GM12878 (cell line): Measurements from ENCODE around the gene HTR4. TPM values are rescaled to one million over a fixed set of nuclear protein-coding genes. Genes with fewer than 3 reads are reported as not detected.

ENCODE experiments used
- ATAC-seq: fragments of 200-7000 bp; cut with Tn5 transposase; 3 replicates; pipeline ENCODE4 v1.9.1; 2020; ENCODE audit warnings: mild to moderate bottlenecking, moderate library complexity
- BruUV-seq: library from RNA; stranded (reverse); fragments of 400-500 nt; replicated peaks from 2 replicates; lab custom pipeline; 2021; lab: Mats Ljungman, UMichigan
- CTCF ChIA-PET: fragments of 300-600 bp; sonication (Branson Sonifier 250); formaldehyde crosslinking; extraction: SDS; loops from one replicate; lab custom pipeline; 2021; ENCODE audit warnings: inconsistent platforms; lab: Yijun Ruan, JAX
- POLR2A ChIA-PET: fragments of 350-600 bp; formaldehyde crosslinking; extraction: SDS; loops from one replicate; lab custom pipeline; 2021; ENCODE audit warnings: inconsistent platforms; lab: Charles Lee
- RAD21 ChIA-PET: fragments of 300-600 bp; sonication (Branson Sonifier 250); formaldehyde crosslinking; loops from one replicate; lab custom pipeline; 2023; ENCODE audit warnings: antibody characterized with exemption; ENCODE audit not compliant: unreplicated experiment; lab: Charles Lee
- SMC1A ChIA-PET: fragments of 300-600 bp; sonication (Branson Sonifier 250); formaldehyde crosslinking; loops from one replicate; lab custom pipeline; 2023; ENCODE audit not compliant: unreplicated experiment, uncharacterized antibody; lab: Charles Lee
- DNase-seq: peaks from one replicate; pipeline ENCODE4 v3.0.0-alpha.2; 2011; ENCODE audit warnings: low read depth, low spot score
- FAIRE-seq: peaks from 3 replicates; lab custom pipeline; 2011; peaks lifted over from hg19 to GRCh38; lab: Jason Lieb, UNC
- H2AFZ ChIP-seq: 2 replicates; pipeline ENCODE4 v1.6.0; 2011; ENCODE audit warnings: low read depth, low read length, control low read depth; ENCODE audit not compliant: control insufficient read depth
- H3K27ac ChIP-seq: 2 replicates; pipeline ENCODE4 v1.5.1; 2011; ENCODE audit warnings: control low read depth; ENCODE audit not compliant: control insufficient read depth, insufficient read depth
- H3K27me3 ChIP-seq, 2 experiments: replicated peaks in 1 of 2; 2 replicates each; pipeline versions ENCODE4 v1.6.0 to v1.6.1; 2011; ENCODE audit warnings: low read length in 1 of 2; ENCODE audit not compliant: control insufficient read depth in 2 of 2, insufficient read depth in 2 of 2
- H3K36me3 ChIP-seq, 2 experiments: 2 replicates each; pipeline ENCODE4 v1.5.1; 2011; ENCODE audit warnings: low read length in 1 of 2; ENCODE audit not compliant: control insufficient read depth in 2 of 2, insufficient read depth in 2 of 2
- H3K4me1 ChIP-seq: 2 replicates; pipeline ENCODE4 v1.6.1; 2011; ENCODE audit warnings: mild to moderate bottlenecking, low read length, moderate library complexity, mixed read lengths; ENCODE audit not compliant: control insufficient read depth, insufficient read depth
- H3K4me2 ChIP-seq: 2 replicates; pipeline ENCODE4 v1.6.0; 2011; ENCODE audit warnings: control low read depth; ENCODE audit not compliant: control insufficient read depth, insufficient read depth
- H3K4me3 ChIP-seq: fragments of 200-600 bp; sonication (generic); 2 replicates; pipeline ENCODE4 v1.5.1; 2016
- H3K79me2 ChIP-seq: 2 replicates; pipeline ENCODE4 v1.6.0; 2011; ENCODE audit warnings: low read length; ENCODE audit not compliant: control insufficient read depth, insufficient read depth
- H3K9ac ChIP-seq: 2 replicates; pipeline ENCODE4 v1.8.0; 2011; ENCODE audit warnings: low read length, control low read depth, mixed read lengths; ENCODE audit not compliant: control insufficient read depth, insufficient read depth
- H3K9me3 ChIP-seq: replicated peaks from 3 replicates; pipeline ENCODE4 v1.5.1; 2011; ENCODE audit warnings: mild to moderate bottlenecking, low read length; ENCODE audit not compliant: control insufficient read depth, insufficient read depth
- H4K20me1 ChIP-seq: 2 replicates; pipeline ENCODE4 v1.6.0; 2011; ENCODE audit not compliant: control insufficient read depth, insufficient read depth
- BHLHE40 ChIP-seq, 2 experiments: fragments of 450-650 bp in 1 of 2; IDR thresholded peaks; 2 replicates each; pipeline ENCODE4 v1.6.1; 2011 to 2017; ENCODE audit warnings: low read depth in 2 of 2, borderline replicate concordance in 1 of 2, improper control_type of control experiment in 1 of 2, low read length in 1 of 2, mild to moderate bottlenecking in 1 of 2
- CHD4 ChIP-seq: fragments of 200-600 bp; sonication (generic); IDR thresholded peaks from 2 replicates; pipeline ENCODE4 v1.6.1; 2016; ENCODE audit warnings: mild to moderate bottlenecking
- ESRRA ChIP-seq: IDR thresholded peaks from 2 replicates; pipeline ENCODE4 v1.6.1; 2012; ENCODE audit warnings: mild to moderate bottlenecking, low read length, improper control_type of control experiment
- FOXM1 ChIP-seq: IDR thresholded peaks from 2 replicates; pipeline ENCODE4 v1.6.1; 2012; ENCODE audit warnings: low read depth, mild to moderate bottlenecking, inconsistent platforms, low read length, moderate library complexity
- HCFC1 ChIP-seq: fragments of 150-350 bp; IDR thresholded peaks from 2 replicates; pipeline ENCODE4 v1.6.1; 2014; ENCODE audit warnings: low read length
- KLF5 ChIP-seq: fragments of 450-650 bp; IDR thresholded peaks from 2 replicates; pipeline ENCODE4 v1.6.1; 2014; ENCODE audit warnings: mild to moderate bottlenecking; ENCODE audit not compliant: partially characterized antibody
- LARP7 ChIP-seq: fragments of 450-650 bp; IDR thresholded peaks from 2 replicates; pipeline ENCODE4 v1.6.1; 2017; ENCODE audit warnings: mild to moderate bottlenecking
- RB1 ChIP-seq: fragments of 450-650 bp; formaldehyde crosslinking; IDR thresholded peaks from 2 replicates; pipeline ENCODE4 v1.6.1; 2017; ENCODE audit warnings: mild to moderate bottlenecking, borderline replicate concordance
- RELA ChIP-seq: fragments of 450-650 bp; IDR thresholded peaks from 2 replicates; pipeline ENCODE4 v1.8.0; 2014; ENCODE audit warnings: borderline replicate concordance; ENCODE audit not compliant: partially characterized antibody
- SIN3A ChIP-seq: IDR thresholded peaks from 2 replicates; pipeline ENCODE4 v1.6.1; 2012; ENCODE audit warnings: low read depth, low read length, improper control_type of control experiment
- SKIL ChIP-seq: fragments of 450-650 bp; IDR thresholded peaks from 2 replicates; pipeline ENCODE4 v1.6.1; 2017; ENCODE audit warnings: mild to moderate bottlenecking, low read depth, inconsistent platforms; ENCODE audit not compliant: poor library complexity, severe bottlenecking
- ZNF274 ChIP-seq: IDR thresholded peaks from one replicate; pipeline ENCODE4 v1.8.0; 2011; ENCODE audit not compliant: insufficient read length, insufficient read depth
- ZSCAN29 ChIP-seq: fragments of 450-650 bp; IDR thresholded peaks from 2 replicates; pipeline ENCODE4 v1.6.1; 2017; ENCODE audit warnings: mild to moderate bottlenecking, moderate library complexity
- WGBS: methylation state at CpG from one replicate; pipeline ENCODE4 v1.1.6; 2016; ENCODE audit warnings: low lambda C conversion rate; ENCODE audit not compliant: insufficient replicate concordance, insufficient coverage; ENCODE audit errors: missing lambda C conversion rate; 5-methylcytosine and 5-hydroxymethylcytosine counted together
- in situ Hi-C: fragments of 300-500 bp; cut with MboI; formaldehyde crosslinking; loops from 9 replicates; pipeline ENCODE4 v1.14.3; 2018; ENCODE audit warnings: mixed read lengths
- intact Hi-C: fragments of 100-400 bp; cut with micrococcal nuclease; formaldehyde crosslinking; loops from one replicate; pipeline ENCODE4 v1.14.2; 2022; ENCODE audit not compliant: unreplicated experiment
- polyA plus RNA-seq, 11 experiments: library from polyadenylated mRNA; depleted of rRNA in 4 of 11; unstranded in 6 of 11; stranded (reverse) in 5 of 11; fragments of >200 nt; fragmentation: Nextera tagmentation in 4 of 11; fragmentation: Illumina TruSeq in 1 of 11; extraction: Ambion mirVana in 4 of 11; extraction: Trizol in 1 of 11; gene quantifications; 1 replicate in 1 of 11; 2 replicates in 10 of 11; pipeline versions ENCODE4 v1.2.1 to v1.2.3, GENCODE V29; 2011 to 2016; ENCODE audit warnings: inconsistent platforms in 2 of 11, missing spikeins in 2 of 11, low read depth in 1 of 11
- total RNA-seq, 4 experiments: library from RNA; depleted of rRNA in 3 of 4; stranded (reverse); fragments of >200 nt in 3 of 4; fragmentation: Illumina TruSeq in 1 of 4; extraction: Trizol in 1 of 4; gene quantifications; 2 replicates each; pipeline versions ENCODE4 v1.2.1 to v1.2.3, GENCODE V29; 2013 to 2021

HTR4 gene
- total and polyA plus RNA-seq, 10 of the 15 experiments (the other 5 are each of a cell fraction or from before 2014, with no cell fraction given): not detected

- ATAC-seq (no peak), DNase-seq (no peak), FAIRE-seq (no peak)
- intact Hi-C loops (loop anchor here (2.0 kb wide), 1 partner anchor 241 kb away; no protein-coding TSS in a partner anchor), in situ Hi-C loops (loop anchor here (5.0 to 10.0 kb wide), 2 partner anchors 282 to 589 kb away; no protein-coding TSS in a partner anchor)
- no peaks in the 10 kb centered on the region for H4K20me1 ChIP-seq
- RAD21 ChIA-PET: no interaction called here
- no peak overlapping the region for H3K9ac ChIP-seq
- H3K27ac ChIP-seq: no peak overlapping the region
- peaks cover 0 to 3% of the 10 kb centered on the region in 2 experiments; a peak in 1 of 4 replicates for H3K36me3 ChIP-seq
- TF ChIP-seq FOXM1: no peak
- no peak for TF ChIP-seq CHD4
- no peak for TF ChIP-seq LARP7
- TF ChIP-seq HCFC1: no peak
- no peak for TF ChIP-seq SKIL
- TF ChIP-seq RB1: no peak
- TF ChIP-seq SIN3A: no peak
- no peak for TF ChIP-seq RELA
- TF ChIP-seq ESRRA: no peak
- no peak for TF ChIP-seq KLF5
- no peak for TF ChIP-seq ZSCAN29
- no peak for TF ChIP-seq BHLHE40 (IDR thresholded peaks at IDR 0.05; ENCODE audit: borderline replicate concordance in 1 of 2, low read depth in 2 of 2, low read length in 1 of 2)
- TF ChIP-seq ZNF274: no peak
- H3K9me3 ChIP-seq: no peaks in the 10 kb centered on the region
- no peak overlapping the region for H3K4me2 ChIP-seq
- 78% methylated on average over 3 of the region's 3 CpGs for WGBS
- H3K4me3 ChIP-seq: no peak overlapping the region
- H3K4me1 ChIP-seq: no peaks in the 10 kb centered on the region
- H2AFZ ChIP-seq: no peak overlapping the region
- CTCF ChIA-PET: interaction anchor here (6.8 kb wide), 1 partner anchor 285 kb away, joined by 137 read pairs; no protein-coding TSS in a partner anchor
- no peaks in the 10 kb centered on the region for H3K27me3 ChIP-seq
- POLR2A ChIA-PET: no interaction called here
- SMC1A ChIA-PET: interaction anchor here (1.6 kb wide), 1 partner anchor 266 kb away, joined by 3 read pairs; no protein-coding TSS in a partner anchor
- BruUV-seq: no TSS peak
- no peaks in the 10 kb centered on the region for H3K79me2 ChIP-seq
Observed at GRCh38 chr5:148445578-148445977, 208.7 kb downstream of the HTR4 start.
